ENCODE data around the gene CACNA1E. TPM values are rescaled to one million over a fixed set of nuclear protein-coding genes. Genes with fewer than 3 reads are reported as not detected.

Gene CACNA1E
- total RNA-seq, 1 experiment from 2014 or later = 0.46 TPM

DNA sequence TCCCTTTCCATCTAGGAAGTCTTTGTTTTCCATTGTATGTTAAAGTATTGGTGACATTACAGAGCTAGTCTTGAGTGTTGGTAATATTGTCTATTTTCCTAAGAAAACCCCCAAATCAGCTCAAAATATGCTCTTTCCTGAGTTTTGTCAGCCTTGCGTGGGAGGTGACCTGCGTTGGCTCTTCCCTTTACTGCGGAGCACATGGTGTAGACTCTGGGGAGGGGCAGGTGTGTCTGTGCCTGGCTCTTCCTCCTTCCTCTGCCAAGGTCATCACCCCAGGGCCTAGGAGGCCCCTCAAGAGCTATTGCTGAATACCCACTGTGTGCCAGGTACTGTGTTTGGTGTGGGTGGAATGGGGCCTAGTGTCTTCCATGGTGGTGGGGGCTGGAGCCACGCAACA, 33.4 kb downstream of the CACNA1E start:
- Histone ChIP-seq H3K56ac (ENCODE audit: insufficient read length, low read depth, low read length) (no peak overlapping the region), H3K79me2 (ENCODE audit: insufficient read depth, low read length) (no peaks in the 10 kb centered on the region), H2BK12ac (ENCODE audit: insufficient read length, low read depth, low read length) (no peak overlapping the region), H4K20me1 (ENCODE audit: control insufficient read depth, insufficient read depth, insufficient read length) (no peaks in the 10 kb centered on the region), H3K9me3 (ENCODE audit: control insufficient read depth, low read depth, low read length) (no peaks in the 10 kb centered on the region), H3K23me2 (ENCODE audit: insufficient read length, low read depth, low read length, poor library complexity, severe bottlenecking) (no peaks in the 10 kb centered on the region), H3K79me1 (ENCODE audit: insufficient read depth, low read depth, low read length, poor library complexity, severe bottlenecking) (no peaks in the 10 kb centered on the region), H3K4me1 (ENCODE audit: insufficient read depth, low read length) (0 out of 2 replicates have a peak, but pooled peaks cover 2% of the 10 kb centered on the region), H3K18ac (ENCODE audit: insufficient read length, low read depth, low read length) (no peak overlapping the region), H2BK15ac (ENCODE audit: low read depth, low read length) (no peak overlapping the region), H3K14ac (ENCODE audit: insufficient read depth, low read length) (no peak overlapping the region), H3K23ac (ENCODE audit: insufficient read length, low read depth, low read length) (no peak overlapping the region), H2AK5ac (ENCODE audit: insufficient read length, low read length) (no peak overlapping the region), H2BK20ac (ENCODE audit: low read depth, low read length, poor library complexity, severe bottlenecking) (no peak overlapping the region), H3K27ac (ENCODE audit: insufficient read length, low read depth, low read length) (no peak overlapping the region), H3K4ac (ENCODE audit: low read depth, low read length) (no peak overlapping the region), H3K4me2 (ENCODE audit: insufficient read depth, insufficient read length, low read length) (no peak overlapping the region), H3K27me3 (ENCODE audit: insufficient read depth, low read length) (no peaks in the 10 kb centered on the region), H2BK120ac (ENCODE audit: low read depth, low read length, poor library complexity, severe bottlenecking) (no peak overlapping the region), H2AFZ (ENCODE audit: low read length) (no peak overlapping the region), H3T11ph (ENCODE audit: low read length) (no peak overlapping the region), H4K5ac (ENCODE audit: insufficient read length, low read depth, low read length) (no peak overlapping the region), H4K91ac (ENCODE audit: insufficient read length, low read depth, low read length) (no peak overlapping the region), H4K8ac (replicated peaks; ENCODE audit: insufficient read length, low read depth, low read length) (no peak overlapping the region), H2BK5ac (ENCODE audit: insufficient read length, low read length) (no peak overlapping the region), H3K9ac (ENCODE audit: extremely low read depth, insufficient read length, low read length) (no peak overlapping the region)
- no peak for DNase-seq
- TF ChIP-seq CTCF (conservative IDR thresholded peaks at IDR 0.05) = no peak
- Mint-ChIP-seq H3K36me3 (ENCODE audit: insufficient read depth in 1 of 3, low read depth in 3 of 3) (no peaks in the 10 kb centered on the region), H3K9me3 (no peaks in the 10 kb centered on the region), H3K27ac (no peak overlapping the region), H3K27me3 (ENCODE audit: low read depth) (peaks cover 2% of the 10 kb centered on the region; the same call in 1 of the 2 replicates), H3K4me3 (no peak overlapping the region; a peak in 1 of 5 replicates), H3K4me1 (peaks cover 17 to 21% of the 10 kb centered on the region in 2 experiments)
- WGBS (ENCODE audit: extremely low coverage, insufficient read length, low lambda C conversion rate) = no CpG with 5 or more reads among the region's 4 CpGs
